Activated naive CD8-positive, alpha-beta T cell (primary cell): Measurements from ENCODE around the gene XPO4.
"Not testable (repeated sequence)": the region's sequence is repeated elsewhere in the genome, so short reads cannot be mapped to it uniquely, and the experiment has no call there.

Experiments used
- H3K27ac Mint-ChIP-seq: one replicate; pipeline ENCODE4 v1.8.0; 2021; ENCODE audit warnings: mixed read lengths
- H3K27me3 Mint-ChIP-seq: one replicate; pipeline ENCODE4 v1.8.0; 2021; ENCODE audit warnings: mixed read lengths
- H3K36me3 Mint-ChIP-seq: one replicate; pipeline ENCODE4 v1.8.0; 2021; ENCODE audit warnings: mixed read lengths
- H3K4me1 Mint-ChIP-seq: one replicate; pipeline ENCODE4 v1.8.0; 2021; ENCODE audit warnings: low read depth, mixed read lengths
- H3K4me3 Mint-ChIP-seq: one replicate; pipeline ENCODE4 v1.8.0; 2021; ENCODE audit warnings: mild to moderate bottlenecking, mixed read lengths
- H3K9me3 Mint-ChIP-seq: one replicate; pipeline ENCODE4 v1.8.0; 2021; ENCODE audit warnings: low read depth, mixed read lengths

The XPO4 gene

DNA sequence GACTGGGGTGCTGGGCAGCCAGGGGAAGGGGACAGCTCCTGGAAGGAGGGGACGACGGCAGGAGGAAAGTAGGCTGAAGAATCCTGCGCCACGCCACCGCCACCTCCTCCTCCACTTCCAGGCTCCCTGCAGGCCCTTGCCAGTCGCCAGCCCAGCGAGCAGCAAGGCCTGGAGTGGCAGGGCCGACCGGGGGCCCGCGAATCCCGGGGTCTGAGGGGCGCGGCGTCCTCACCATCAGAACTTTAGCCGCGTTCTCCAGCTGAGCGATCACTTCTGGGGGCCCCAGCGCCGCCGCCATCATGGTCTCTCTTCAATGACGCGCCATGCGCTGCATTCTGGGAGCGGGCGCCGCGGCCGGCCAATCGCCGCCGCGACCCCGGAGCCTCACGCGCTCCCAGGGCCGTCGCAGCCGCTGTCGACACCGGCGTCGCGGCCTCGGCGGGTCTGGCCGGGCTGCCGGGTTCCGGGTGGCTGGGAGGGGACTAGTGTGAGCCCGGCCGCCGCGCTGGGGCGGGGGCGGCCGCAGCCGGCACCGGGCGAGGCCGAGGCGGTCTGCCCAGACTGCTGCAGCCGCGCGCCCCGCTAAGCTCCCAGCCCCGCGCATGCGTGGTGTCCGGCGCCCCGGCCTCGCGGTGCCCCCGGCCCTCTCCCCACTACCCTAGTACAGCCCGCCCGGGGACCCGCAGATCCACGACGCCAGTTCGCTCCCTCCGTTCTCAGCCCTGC, at the start of gene XPO4:
TSS of gene XPO4 (minus strand) at position 309 of the 726 bp plus-strand sequence. CDS start at position 301, 8 bp downstream.
- no peaks in the 10 kb centered on the region for H3K27me3 Mint-ChIP-seq
- no peaks in the 10 kb centered on the region for H3K9me3 Mint-ChIP-seq
- H3K36me3 Mint-ChIP-seq: peaks cover 2% of the 10 kb centered on the region
- H3K4me1 Mint-ChIP-seq: peaks cover 36% of the 10 kb centered on the region
- peak within 1 kb of the TSS; percentile 98 for H3K27ac Mint-ChIP-seq
- peak within 1 kb of the TSS; percentile 95 for H3K4me3 Mint-ChIP-seq

DNA sequence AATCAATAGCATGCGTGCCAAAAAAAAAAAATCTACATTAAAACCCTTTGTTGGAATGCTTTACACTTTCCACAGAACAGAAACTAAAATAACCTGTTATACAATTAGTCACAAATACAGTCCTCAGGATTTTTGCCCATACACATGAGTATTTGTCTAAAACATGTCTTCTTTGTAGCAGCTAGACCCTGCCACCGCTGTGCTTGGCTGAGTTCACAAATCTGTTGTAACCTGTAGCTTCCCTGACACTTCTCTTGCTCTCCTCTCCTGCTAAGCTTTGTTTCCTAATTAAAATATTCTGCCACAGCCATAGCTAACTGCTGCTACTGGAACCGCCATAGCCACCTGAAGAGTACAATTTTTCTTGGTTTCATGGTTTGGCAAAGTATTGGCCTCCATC, 45.5 kb upstream of the XPO4 start:
- not testable (repeated sequence) for H3K36me3 Mint-ChIP-seq, H3K4me3 Mint-ChIP-seq, H3K9me3 Mint-ChIP-seq, H3K27ac Mint-ChIP-seq
- Mint-ChIP-seq H3K27me3 (peaks cover 33% of the 10 kb centered on the region), H3K4me1 (peaks cover 15% of the 10 kb centered on the region)

DNA sequence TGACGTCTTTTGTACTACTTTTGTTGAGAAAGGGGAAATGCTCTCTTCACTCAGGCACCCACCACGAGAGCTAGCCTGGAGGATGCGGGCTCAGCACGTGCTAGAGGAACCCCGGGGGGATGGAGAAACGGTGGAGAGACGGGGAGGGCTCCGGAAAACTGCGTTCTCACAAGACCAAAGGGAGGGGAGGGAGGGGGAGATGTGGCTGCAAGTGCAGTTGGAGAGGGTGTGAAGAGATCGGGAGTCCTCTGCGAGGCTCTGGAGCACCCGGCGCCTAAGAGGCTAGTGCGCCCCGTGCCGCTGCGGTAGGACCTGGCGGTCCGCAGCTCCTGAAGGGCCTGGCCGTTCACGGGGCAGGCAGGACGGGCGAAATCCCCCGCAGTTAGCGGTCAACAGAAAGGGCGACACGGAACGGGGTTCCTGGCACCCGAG, 43.4 kb upstream of the XPO4 start:
- Mint-ChIP-seq H3K36me3 (no peaks in the 10 kb centered on the region), H3K4me3 (peak overlapping the region; percentile 54), H3K9me3 (no peaks in the 10 kb centered on the region), H3K27me3 (peaks cover 28% of the 10 kb centered on the region), H3K27ac (no peak overlapping the region), H3K4me1 (peaks cover 15% of the 10 kb centered on the region)

DNA sequence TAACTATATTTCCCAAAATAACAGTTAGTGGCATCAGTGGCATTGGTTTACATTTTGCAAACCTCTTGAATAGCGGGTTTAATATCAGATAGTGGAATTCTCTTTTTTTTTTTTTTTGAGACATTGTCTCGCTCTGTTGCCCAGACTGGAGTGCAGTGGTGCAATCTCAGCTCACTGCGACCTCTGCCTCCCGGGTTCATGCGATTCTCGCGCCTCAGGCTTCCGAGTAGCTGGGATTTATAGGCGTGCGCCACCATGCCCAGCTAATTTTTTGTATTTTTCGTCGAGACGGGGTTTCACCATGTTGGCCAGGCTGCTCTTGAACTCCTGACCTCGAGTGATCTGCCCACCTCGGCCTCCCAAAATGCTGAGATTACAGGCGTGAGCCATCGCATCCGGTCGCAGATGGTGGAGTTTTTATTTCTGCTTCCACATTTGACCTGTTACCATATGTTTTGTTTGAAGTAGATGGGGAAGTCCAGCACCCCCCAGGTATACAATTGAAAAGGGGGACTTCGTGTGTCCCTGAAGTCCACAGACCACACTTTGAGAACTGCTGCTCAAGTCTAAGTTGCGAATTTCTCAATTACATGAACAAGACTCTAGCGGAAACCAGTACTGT, 40.5 kb upstream of the XPO4 start:
- H3K27ac Mint-ChIP-seq: no peak overlapping the region
- H3K4me1 Mint-ChIP-seq: peaks cover 15% of the 10 kb centered on the region
- peaks cover 20% of the 10 kb centered on the region for H3K27me3 Mint-ChIP-seq
- no peak overlapping the region for H3K4me3 Mint-ChIP-seq
- no peaks in the 10 kb centered on the region for H3K36me3 Mint-ChIP-seq
- no peaks in the 10 kb centered on the region for H3K9me3 Mint-ChIP-seq

DNA sequence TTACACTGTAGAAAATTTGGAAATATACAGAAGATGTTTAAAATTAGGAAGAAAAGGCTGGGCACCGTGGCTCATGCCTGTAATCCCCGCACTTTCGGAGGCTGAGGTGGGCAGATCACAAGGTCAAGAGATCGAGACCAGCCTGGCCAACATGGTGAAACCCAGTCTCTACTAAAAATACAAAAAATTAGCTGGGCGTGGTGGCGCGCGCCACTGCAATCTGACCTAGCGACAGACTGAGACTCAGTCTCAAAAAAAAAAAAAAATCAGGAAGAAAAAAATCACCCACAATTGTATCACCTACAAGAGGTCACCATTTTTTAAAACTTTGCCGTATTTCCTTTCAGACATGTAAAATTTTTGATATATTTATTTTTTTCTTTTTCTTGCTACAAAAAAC, 38.0 kb upstream of the XPO4 start:
- H3K4me3 Mint-ChIP-seq, H3K9me3 Mint-ChIP-seq, H3K4me1 Mint-ChIP-seq, H3K27ac Mint-ChIP-seq, H3K36me3 Mint-ChIP-seq, H3K27me3 Mint-ChIP-seq: not testable (repeated sequence)

DNA sequence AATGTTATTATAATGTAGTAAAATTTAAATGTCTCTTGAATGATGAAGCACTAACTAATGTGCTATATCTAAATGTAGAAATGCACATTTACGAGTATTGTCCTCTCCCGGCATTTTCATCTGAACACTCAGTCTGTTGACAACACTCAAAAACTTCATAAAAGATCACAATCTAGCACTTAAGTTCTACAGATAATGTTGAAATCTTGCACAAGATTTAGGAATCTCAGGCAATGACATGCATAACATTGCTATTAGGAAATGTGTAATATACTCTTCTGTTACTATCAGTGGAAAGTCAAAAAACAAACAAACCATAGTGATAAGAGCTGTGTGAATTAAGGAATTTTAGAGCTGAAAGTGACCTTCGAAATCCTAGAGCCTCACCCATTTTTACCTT, 37.5 kb upstream of the XPO4 start:
- Mint-ChIP-seq H3K4me3 (no peak overlapping the region), H3K27ac (no peak overlapping the region), H3K4me1 (peaks cover 1% of the 10 kb centered on the region), H3K9me3 (no peaks in the 10 kb centered on the region), H3K27me3 (peaks cover 9% of the 10 kb centered on the region), H3K36me3 (no peaks in the 10 kb centered on the region)

DNA sequence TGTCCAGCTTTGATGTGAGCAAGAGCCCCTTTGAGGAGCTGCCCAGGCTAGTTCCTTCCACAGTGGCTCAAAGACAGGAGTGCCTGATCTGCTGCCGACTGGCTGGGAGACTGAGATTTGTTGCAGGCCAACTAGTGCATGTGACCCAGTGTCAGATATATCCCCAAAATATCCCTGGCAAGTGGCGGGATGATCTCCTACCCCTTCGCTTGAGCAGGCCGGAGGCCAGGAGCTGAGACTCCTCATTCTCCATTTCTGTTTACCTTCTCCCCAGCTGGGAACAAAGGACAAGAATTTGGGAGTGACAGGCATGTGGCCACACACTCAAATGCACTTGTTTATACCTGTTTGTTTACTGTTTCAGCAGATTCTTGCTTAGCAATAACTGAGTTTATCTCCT, 37.1 kb upstream of the XPO4 start:
- Mint-ChIP-seq H3K27me3 (peaks cover 9% of the 10 kb centered on the region), H3K4me3 (no peak overlapping the region)

DNA sequence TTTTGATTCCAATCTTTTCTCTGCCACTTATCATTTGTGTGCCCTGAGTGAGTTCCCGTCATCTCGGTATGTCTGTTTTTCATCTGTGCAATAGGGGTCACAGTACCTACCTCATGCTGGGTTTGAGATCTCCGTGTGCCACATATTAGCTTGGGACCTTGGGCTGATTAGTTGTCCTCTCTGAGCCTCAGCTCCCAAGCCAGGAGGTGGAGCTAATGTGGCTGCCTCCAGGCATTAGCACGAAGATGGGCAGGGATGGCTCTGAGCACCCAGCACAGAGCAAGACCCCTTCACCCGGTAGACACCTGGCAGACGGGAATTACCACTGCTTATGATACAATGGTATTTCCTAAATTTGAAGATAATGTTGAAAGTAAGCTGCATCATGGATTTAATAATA, 35.8 kb upstream of the XPO4 start:
- H3K27ac Mint-ChIP-seq: no peak overlapping the region
- no peaks in the 10 kb centered on the region for H3K4me1 Mint-ChIP-seq
- H3K36me3 Mint-ChIP-seq: no peaks in the 10 kb centered on the region
- no peak overlapping the region for H3K4me3 Mint-ChIP-seq
- H3K9me3 Mint-ChIP-seq: no peaks in the 10 kb centered on the region
- peaks cover 2% of the 10 kb centered on the region for H3K27me3 Mint-ChIP-seq

More for the DNA sequence above, 37.1 kb upstream of the XPO4 start:
- Mint-ChIP-seq H3K27ac (no peak overlapping the region), H3K9me3 (no peaks in the 10 kb centered on the region), H3K4me1 (no peaks in the 10 kb centered on the region), H3K36me3 (no peaks in the 10 kb centered on the region)

DNA sequence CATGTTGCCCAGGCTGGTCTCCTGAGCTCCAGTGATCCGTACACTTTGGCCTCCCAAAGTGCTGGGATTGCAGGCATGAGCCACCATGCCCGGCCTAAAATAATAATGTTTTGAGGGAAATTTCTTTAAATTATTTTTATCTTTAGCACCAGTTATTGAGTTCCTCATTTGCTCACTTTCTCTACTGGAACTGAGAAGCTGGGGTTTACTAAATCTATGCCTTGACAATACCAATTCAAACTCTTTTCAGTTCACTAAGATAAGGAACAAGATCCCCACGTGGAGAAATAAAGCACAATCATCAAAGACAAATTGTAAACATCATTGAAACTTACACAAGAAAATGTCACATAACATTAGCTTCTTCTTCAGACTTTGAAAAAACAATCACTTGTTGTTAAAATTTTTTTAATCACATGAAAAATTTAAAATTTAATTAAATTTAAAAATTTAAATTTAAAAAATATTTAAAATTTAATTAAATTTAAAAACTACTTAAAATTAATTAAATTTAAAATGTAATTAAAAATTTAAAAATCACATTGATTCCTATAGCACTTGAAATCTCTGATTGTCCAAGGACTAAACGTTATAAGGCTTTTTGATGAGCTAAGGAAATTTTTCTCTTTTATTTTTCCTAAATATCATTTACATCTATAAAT, 25.2 kb upstream of the XPO4 start:
- Mint-ChIP-seq H3K36me3 (no peaks in the 10 kb centered on the region), H3K4me1 (no peaks in the 10 kb centered on the region), H3K4me3 (no peak overlapping the region), H3K9me3 (no peaks in the 10 kb centered on the region), H3K27ac (no peak overlapping the region), H3K27me3 (no peaks in the 10 kb centered on the region)

DNA sequence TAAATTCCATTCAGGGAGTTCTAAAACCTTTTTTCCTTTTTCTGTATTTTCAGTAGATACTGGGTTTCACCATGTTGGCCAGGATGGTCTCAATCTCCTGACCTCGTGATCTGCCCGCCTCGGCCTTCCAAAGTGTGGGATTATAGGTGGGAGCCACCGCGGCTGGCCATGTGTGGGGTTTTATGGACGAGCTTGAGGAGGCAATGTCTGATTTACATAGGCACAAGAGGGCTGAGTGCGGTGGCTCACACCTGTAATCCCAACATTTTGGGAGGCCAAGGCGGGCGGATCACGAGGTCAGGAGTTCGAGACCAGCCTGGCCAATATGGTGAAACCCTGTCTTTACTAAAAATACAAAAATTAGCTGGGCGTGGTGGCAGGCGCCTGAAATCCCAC, 22.8 kb upstream of the XPO4 start:
- not testable (repeated sequence) for H3K4me3 Mint-ChIP-seq, H3K4me1 Mint-ChIP-seq, H3K27ac Mint-ChIP-seq, H3K9me3 Mint-ChIP-seq, H3K36me3 Mint-ChIP-seq, H3K27me3 Mint-ChIP-seq

DNA sequence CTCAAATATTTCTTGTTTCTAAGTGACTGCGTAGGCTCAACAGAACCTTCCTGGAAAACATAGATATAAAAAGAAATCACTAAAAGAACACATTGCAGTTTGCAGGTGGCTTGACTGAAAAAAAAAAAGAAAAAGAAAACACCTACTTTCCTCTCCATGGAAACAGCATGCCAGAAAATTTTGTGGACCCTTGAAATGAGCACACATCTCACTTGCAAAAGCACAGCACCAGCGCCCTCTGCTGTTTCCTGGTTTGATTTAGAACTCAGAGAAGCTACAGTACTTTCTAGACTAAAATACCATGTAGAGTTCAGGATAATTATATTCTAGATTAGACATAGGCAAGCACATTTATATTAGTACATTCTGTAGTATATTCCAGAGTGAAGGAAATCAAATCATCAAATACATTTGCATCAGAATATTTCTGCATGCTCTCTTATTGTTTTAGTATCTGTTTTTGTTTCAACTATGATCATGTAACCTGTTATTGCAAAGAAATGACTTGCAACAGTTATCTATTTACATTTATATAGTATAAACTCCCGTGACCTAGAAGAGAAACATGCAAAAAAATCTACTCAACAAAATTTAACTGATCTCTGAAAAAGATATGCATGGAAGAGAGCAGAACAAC, 22.3 kb upstream of the XPO4 start:
- Mint-ChIP-seq H3K9me3 (no peaks in the 10 kb centered on the region), H3K27me3 (no peaks in the 10 kb centered on the region), H3K36me3 (no peaks in the 10 kb centered on the region), H3K4me1 (no peaks in the 10 kb centered on the region), H3K27ac (no peak overlapping the region), H3K4me3 (no peak overlapping the region)

DNA sequence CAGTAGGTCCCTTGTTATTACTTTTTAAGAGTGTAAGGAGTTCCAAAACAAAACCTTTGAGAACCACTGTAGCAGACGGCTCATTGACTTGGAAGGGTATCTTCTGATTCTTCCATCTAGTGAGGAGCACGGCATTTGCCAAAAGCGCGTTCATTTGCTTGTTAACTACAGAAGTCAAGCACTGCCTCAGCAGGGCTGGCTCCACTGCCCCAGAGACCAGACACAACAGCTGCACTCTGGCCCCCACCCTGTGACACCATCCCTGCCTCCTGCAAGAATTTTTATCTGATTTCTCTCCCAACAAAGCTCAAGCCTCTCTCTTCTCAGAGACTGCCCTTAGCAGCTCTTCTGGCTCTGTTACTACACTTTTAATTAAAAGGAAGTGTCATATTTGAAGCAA, 20.7 kb upstream of the XPO4 start:
- Mint-ChIP-seq H3K27ac (no peak overlapping the region), H3K4me1 (no peaks in the 10 kb centered on the region), H3K9me3 (no peaks in the 10 kb centered on the region), H3K36me3 (no peaks in the 10 kb centered on the region), H3K27me3 (no peaks in the 10 kb centered on the region), H3K4me3 (no peak overlapping the region)

DNA sequence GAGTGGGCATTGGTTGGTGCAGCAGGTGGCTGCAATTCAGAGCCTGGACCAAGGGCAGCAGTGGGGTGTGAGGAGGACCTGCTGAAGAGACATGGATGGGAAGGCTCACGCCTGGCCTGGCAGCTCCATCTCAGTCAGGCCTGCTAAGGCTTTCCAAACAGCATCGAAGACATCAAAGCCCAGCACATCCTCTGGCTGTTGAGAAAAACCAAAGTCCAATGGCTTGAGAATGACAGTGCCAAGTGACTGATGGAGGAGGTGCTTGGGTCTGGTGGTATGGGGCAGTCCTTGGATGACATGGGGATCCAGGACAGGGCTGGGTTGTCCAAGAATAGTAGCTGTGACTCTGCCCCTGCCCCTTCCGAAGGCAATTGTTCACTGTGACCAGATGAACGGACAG, 19.0 kb upstream of the XPO4 start:
- Mint-ChIP-seq H3K4me1 (no peaks in the 10 kb centered on the region), H3K9me3 (no peaks in the 10 kb centered on the region), H3K4me3 (no peak overlapping the region), H3K27ac (no peak overlapping the region), H3K36me3 (no peaks in the 10 kb centered on the region), H3K27me3 (no peaks in the 10 kb centered on the region)

DNA sequence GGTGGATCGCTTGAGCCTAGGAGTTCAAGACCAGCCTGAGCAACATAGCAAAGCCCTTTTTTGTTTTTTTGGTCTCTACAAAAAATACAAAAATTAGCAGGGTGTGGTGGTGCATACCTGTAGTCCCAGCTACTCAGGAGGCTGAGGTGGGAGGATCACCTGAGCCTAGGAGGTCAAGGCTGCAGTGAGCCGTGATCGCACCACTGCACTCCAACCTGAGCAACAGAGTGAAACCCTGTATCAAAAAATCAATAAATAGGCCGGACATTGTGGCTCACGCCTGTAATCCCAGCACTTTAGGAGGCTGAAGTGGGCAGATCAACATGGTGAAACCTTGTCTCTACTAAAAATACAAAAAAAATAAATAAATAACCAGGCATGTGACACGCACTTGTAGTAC, 13.1 kb upstream of the XPO4 start:
- H3K4me3 Mint-ChIP-seq, H3K36me3 Mint-ChIP-seq, H3K27me3 Mint-ChIP-seq, H3K9me3 Mint-ChIP-seq, H3K4me1 Mint-ChIP-seq, H3K27ac Mint-ChIP-seq: not testable (repeated sequence)

DNA sequence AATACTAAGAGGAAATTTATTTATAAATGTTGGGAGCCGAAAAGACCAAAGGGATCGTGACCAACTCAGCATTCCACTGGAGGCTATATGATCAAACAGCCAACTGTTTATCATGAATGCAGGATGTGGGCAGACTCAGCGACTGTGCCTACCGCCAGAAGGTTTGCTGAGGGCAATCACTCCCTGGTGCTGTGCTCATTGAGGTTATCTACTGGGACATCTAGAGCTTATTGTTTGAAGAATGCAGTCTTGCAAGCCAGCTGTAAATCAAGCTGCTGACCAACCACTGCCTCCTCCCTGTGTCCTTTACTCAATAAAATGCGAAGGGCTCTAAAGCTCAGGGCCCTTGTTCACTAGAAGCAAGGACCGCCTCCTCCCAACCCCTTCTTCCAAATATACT, 8.5 kb upstream of the XPO4 start:
- H3K9me3 Mint-ChIP-seq: no peaks in the 10 kb centered on the region
- H3K27me3 Mint-ChIP-seq: no peaks in the 10 kb centered on the region
- no peaks in the 10 kb centered on the region for H3K36me3 Mint-ChIP-seq
- H3K4me1 Mint-ChIP-seq: no peaks in the 10 kb centered on the region
- no peak overlapping the region for H3K4me3 Mint-ChIP-seq
- H3K27ac Mint-ChIP-seq: no peak overlapping the region
